AG04449 (cell line): ENCODE measurements around the gene CCDC47.

Experiments
- CTCF ChIA-PET: fragments of 350-600 bp; formaldehyde crosslinking; extraction: SDS; loops from one replicate; lab custom pipeline; 2021; ENCODE audit warnings: antibody characterized with exemption; lab: Yijun Ruan, JAX
- POLR2A ChIA-PET: fragments of 400-600, 350-600 bp; formaldehyde crosslinking; extraction: SDS; loops from one replicate; lab custom pipeline; 2020; ENCODE audit warnings: antibody characterized with exemption, inconsistent platforms; lab: Yijun Ruan, JAX
- DNase-seq: peaks from one replicate; pipeline ENCODE4 v3.0.0-alpha.2; 2010; ENCODE audit warnings: low read depth, low spot score
- H3K4me3 ChIP-seq: 2 replicates; pipeline ENCODE4 v1.5.1; 2011; ENCODE audit warnings: low read depth, mild to moderate bottlenecking, control low read depth, low read length
- CTCF ChIP-seq: IDR thresholded peaks from one replicate; pipeline ENCODE4 v1.5.1; 2011; ENCODE audit warnings: mild to moderate bottlenecking, moderate library complexity, low read length, control low read depth, inconsistent platforms; ENCODE audit not compliant: insufficient read depth; ENCODE audit errors: missing control alignments

The CCDC47 gene

GRCh38 chr17:63819131-63819530 is 45.7 kb upstream of the CCDC47 start:
- ChIA-PET CTCF (interaction anchor here (2.4 kb wide), 1 partner anchor 9 kb away, joined by 6 read pairs; the partner anchor contains the start of gene FTSJ3), POLR2A (interaction anchor here (1.9 kb wide), 1 partner anchor 14 kb away, joined by 6 read pairs; no protein-coding TSS in a partner anchor)
- DNase-seq: no peak
- H3K4me3 ChIP-seq: no peak overlapping the region
- TF ChIP-seq CTCF: no peak

- DNase-seq: no peak
- TF ChIP-seq CTCF: no peak
- CTCF ChIA-PET: interaction anchor here (0.6 to 2.4 kb wide), 4 partner anchors 8 to 31 kb away, joined by 3 to 6 read pairs (median 3); partner anchors contain the start of gene FTSJ3
- no peak overlapping the region for H3K4me3 ChIP-seq
- POLR2A ChIA-PET: interaction anchor here (2.9 kb wide), 1 partner anchor 8 kb away, joined by 13 read pairs; the partner anchor contains the start of gene PSMC5
These were observed 44.5 kb upstream of the CCDC47 start for GRCh38 chr17:63817736-63818385.

- POLR2A ChIA-PET: interaction anchor here (2.9 kb wide), 1 partner anchor 10 kb away, joined by 13 read pairs; the partner anchor contains the start of gene PSMC5
- no peak for DNase-seq
- no peak overlapping the region for H3K4me3 ChIP-seq
- CTCF ChIA-PET: interaction anchor here (1.0 kb wide), 1 partner anchor 17 kb away, joined by 3 read pairs; no protein-coding TSS in a partner anchor
- TF ChIP-seq CTCF: no peak
These were observed 43.3 kb upstream of the CCDC47 start for GRCh38 chr17:63816669-63817068.

- TF ChIP-seq CTCF: no peak
- no peak for DNase-seq
- ChIA-PET POLR2A (interaction anchor here (2.9 kb wide), 1 partner anchor 10 kb away, joined by 13 read pairs; the partner anchor contains the start of gene PSMC5), CTCF (interaction anchor here (1.0 to 1.9 kb wide), 2 partner anchors 14 to 17 kb away, joined by 3 to 5 read pairs; no protein-coding TSS in a partner anchor)
- no peak overlapping the region for H3K4me3 ChIP-seq
These were observed 42.7 kb upstream of the CCDC47 start for GRCh38 chr17:63816123-63816522.

GRCh38 chr17:63809970-63810369 is 36.6 kb upstream of the CCDC47 start:
- no peak for TF ChIP-seq CTCF
- no peak overlapping the region for H3K4me3 ChIP-seq
- ChIA-PET POLR2A (interaction anchor here (0.6 kb wide), 1 partner anchor 32 kb away, joined by 3 read pairs; no protein-coding TSS in a partner anchor), CTCF (interaction anchor here (0.7 to 1.2 kb wide), 2 partner anchors 9 to 10 kb away, joined by 3 to 4 read pairs; no protein-coding TSS in a partner anchor)
- no peak for DNase-seq

GRCh38 chr17:63805591-63805990 is 32.2 kb upstream of the CCDC47 start:
- no peak overlapping the region for H3K4me3 ChIP-seq
- ChIA-PET POLR2A (no interaction called here), CTCF (no interaction called here)
- TF ChIP-seq CTCF: no peak
- DNase-seq: no peak
